Measurements from ENCODE around the gene ZBTB21. TPM values are rescaled to one million over a fixed set of nuclear protein-coding genes. Genes with fewer than 3 reads are reported as not detected.

ZBTB21 gene
- total RNA-seq, 2 experiments from 2014 or later: 18.0 to 18.4 TPM

GRCh38 chr21:42037943-42038342 lies 27.8 kb upstream of the ZBTB21 start:
- H3K36me3 Mint-ChIP-seq (ENCODE audit: low read depth): no peaks in the 10 kb centered on the region
- DNase-seq: no peak
- H3K4me1 Mint-ChIP-seq: no peaks in the 10 kb centered on the region
- no peak overlapping the region for H3K27ac Mint-ChIP-seq
- POLR2A ChIA-PET: interaction anchor here (1.9 kb wide), 1 partner anchor 25 kb away, joined by 5 read pairs; no protein-coding TSS in a partner anchor
- no peak overlapping the region for H3K4me3 Mint-ChIP-seq
- H3K9me3 Mint-ChIP-seq: no peaks in the 10 kb centered on the region
- CTCF ChIA-PET: no interaction called here
- peaks cover 6% of the 10 kb centered on the region for H3K27me3 Mint-ChIP-seq

DNA sequence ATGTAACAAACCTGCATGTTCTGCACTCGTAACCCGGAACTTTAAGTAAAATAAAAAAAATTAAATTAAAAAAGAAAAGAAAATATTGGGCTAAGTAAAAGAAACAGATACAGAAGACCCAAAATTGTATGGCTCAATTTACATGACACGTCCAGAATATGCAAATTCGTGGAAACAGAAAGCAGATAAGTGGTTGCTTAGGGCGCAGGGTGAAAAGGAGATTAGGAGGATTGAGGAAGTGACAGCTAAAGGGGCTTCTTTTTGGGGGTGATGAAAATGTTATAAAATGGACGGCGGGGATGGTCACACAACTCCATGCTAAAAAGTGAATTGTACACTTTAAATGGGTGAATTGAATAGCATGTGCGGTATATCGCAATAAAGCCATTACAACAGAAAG lies 27.4 kb upstream of the ZBTB21 start:
- POLR2A ChIA-PET: no interaction called here
- H3K36me3 Mint-ChIP-seq (ENCODE audit: low read depth): no peaks in the 10 kb centered on the region
- no peak overlapping the region for H3K4me3 Mint-ChIP-seq
- DNase-seq: no peak
- no peak overlapping the region for H3K27ac Mint-ChIP-seq
- CTCF ChIA-PET: no interaction called here
- H3K27me3 Mint-ChIP-seq: peaks cover 6% of the 10 kb centered on the region
- no peaks in the 10 kb centered on the region for H3K4me1 Mint-ChIP-seq
- H3K9me3 Mint-ChIP-seq: no peaks in the 10 kb centered on the region

GRCh38 chr21:42036313-42036712 lies 26.2 kb upstream of the ZBTB21 start:
- peaks cover 6% of the 10 kb centered on the region for H3K27me3 Mint-ChIP-seq
- no peak for DNase-seq
- POLR2A ChIA-PET: no interaction called here
- no peaks in the 10 kb centered on the region for H3K4me1 Mint-ChIP-seq
- no peaks in the 10 kb centered on the region for H3K36me3 Mint-ChIP-seq (ENCODE audit: low read depth)
- CTCF ChIA-PET: no interaction called here
- no peak overlapping the region for H3K4me3 Mint-ChIP-seq
- H3K9me3 Mint-ChIP-seq: no peaks in the 10 kb centered on the region
- no peak overlapping the region for H3K27ac Mint-ChIP-seq

DNA sequence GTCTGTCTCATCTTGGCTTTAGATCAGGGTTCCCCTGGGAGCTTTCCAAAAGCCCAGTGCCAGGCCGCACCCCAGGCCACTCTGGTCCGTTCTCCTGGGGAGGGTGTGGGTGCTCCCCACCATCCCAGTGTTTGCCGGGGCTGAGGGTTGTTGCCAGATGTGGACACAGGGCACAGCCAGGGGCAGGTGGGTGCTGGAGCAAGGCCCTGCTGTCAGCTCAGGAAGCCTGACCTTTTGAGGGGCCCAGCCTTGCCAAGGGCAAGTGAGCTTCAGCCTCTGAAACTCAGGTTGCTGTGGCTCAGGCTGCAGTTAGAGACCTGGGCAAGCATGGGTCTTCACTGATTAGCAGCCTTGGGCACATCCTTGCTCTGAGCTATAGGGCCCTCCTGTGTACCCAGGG lies 22.8 kb upstream of the ZBTB21 start:
- no peaks in the 10 kb centered on the region for H3K36me3 Mint-ChIP-seq (ENCODE audit: low read depth)
- peaks cover 6% of the 10 kb centered on the region for H3K27me3 Mint-ChIP-seq
- DNase-seq: no peak
- H3K9me3 Mint-ChIP-seq: no peaks in the 10 kb centered on the region
- no peaks in the 10 kb centered on the region for H3K4me1 Mint-ChIP-seq
- CTCF ChIA-PET: no interaction called here
- H3K27ac Mint-ChIP-seq: no peak overlapping the region
- POLR2A ChIA-PET: no interaction called here
- H3K4me3 Mint-ChIP-seq: no peak overlapping the region

- POLR2A ChIA-PET: no interaction called here
- H3K4me1 Mint-ChIP-seq: no peaks in the 10 kb centered on the region
- no peaks in the 10 kb centered on the region for H3K36me3 Mint-ChIP-seq (ENCODE audit: low read depth)
- H3K27ac Mint-ChIP-seq: no peak overlapping the region
- CTCF ChIA-PET: no interaction called here
- no peak for DNase-seq
- no peak overlapping the region for H3K4me3 Mint-ChIP-seq
- peaks cover 6% of the 10 kb centered on the region for H3K27me3 Mint-ChIP-seq
- H3K9me3 Mint-ChIP-seq: no peaks in the 10 kb centered on the region
These were observed 22.1 kb upstream of the ZBTB21 start for GRCh38 chr21:42032266-42032665.

DNA sequence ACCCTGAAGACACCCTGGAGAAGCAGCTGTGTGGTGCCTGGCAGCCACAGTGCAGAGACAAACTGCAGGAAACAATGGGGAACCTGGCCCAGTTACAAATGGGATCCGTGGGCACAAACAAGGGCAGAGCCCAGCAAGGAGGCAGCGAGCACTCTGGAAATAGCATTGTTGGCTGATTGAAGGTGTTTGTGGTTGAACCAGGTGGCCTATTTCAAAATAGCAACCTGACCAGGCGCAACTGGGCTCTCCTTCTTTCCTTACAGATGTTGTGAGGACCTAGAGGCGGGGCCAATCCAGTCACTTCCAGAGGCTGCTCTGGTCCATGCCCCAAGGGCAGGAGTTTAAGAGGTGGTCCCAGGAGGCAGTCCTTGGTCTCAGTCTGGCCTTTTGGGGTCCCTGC lies 21.7 kb upstream of the ZBTB21 start:
- H3K27me3 Mint-ChIP-seq: peaks cover 7% of the 10 kb centered on the region
- no peak overlapping the region for H3K27ac Mint-ChIP-seq
- H3K9me3 Mint-ChIP-seq: peaks cover under 1% of the 10 kb centered on the region
- POLR2A ChIA-PET: no interaction called here
- DNase-seq: no peak
- H3K4me3 Mint-ChIP-seq: no peak overlapping the region
- no peaks in the 10 kb centered on the region for H3K4me1 Mint-ChIP-seq
- H3K36me3 Mint-ChIP-seq (ENCODE audit: low read depth): no peaks in the 10 kb centered on the region
- CTCF ChIA-PET: no interaction called here

GRCh38 chr21:42031241-42031640 lies 21.1 kb upstream of the ZBTB21 start:
- Mint-ChIP-seq H3K4me1 (no peaks in the 10 kb centered on the region), H3K4me3 (no peak overlapping the region), H3K27me3 (peaks cover 6% of the 10 kb centered on the region), H3K9me3 (peaks cover 3% of the 10 kb centered on the region), H3K36me3 (ENCODE audit: low read depth) (no peaks in the 10 kb centered on the region), H3K27ac (no peak overlapping the region)
- no peak for DNase-seq
- POLR2A ChIA-PET: no interaction called here
- CTCF ChIA-PET: no interaction called here

DNA sequence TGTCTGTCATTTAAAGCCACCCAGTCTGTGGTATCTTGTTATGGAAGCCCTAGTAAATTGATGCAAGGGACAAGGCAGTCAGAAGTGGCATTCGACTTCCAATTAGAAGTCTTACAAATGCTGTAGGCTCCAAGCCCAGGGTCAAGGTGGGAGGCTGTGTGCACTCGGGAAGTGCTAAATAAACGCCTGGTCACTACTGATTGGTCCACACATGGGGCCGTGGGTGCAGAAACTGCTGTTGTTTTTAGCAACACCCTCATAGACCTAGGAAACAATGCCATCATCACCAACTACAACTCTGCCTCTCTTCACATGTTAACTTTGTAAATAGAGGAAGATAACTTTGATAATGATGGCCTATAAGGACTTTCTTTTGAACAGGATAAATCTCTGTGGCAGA lies 20.2 kb upstream of the ZBTB21 start:
- no peak for DNase-seq
- ChIA-PET CTCF (interaction anchor here (0.9 kb wide), 1 partner anchor 87 kb away, joined by 3 read pairs; no protein-coding TSS in a partner anchor), POLR2A (no interaction called here)
- H3K27me3 Mint-ChIP-seq: peaks cover 6% of the 10 kb centered on the region
- H3K36me3 Mint-ChIP-seq (ENCODE audit: low read depth): no peaks in the 10 kb centered on the region
- no peaks in the 10 kb centered on the region for H3K4me1 Mint-ChIP-seq
- H3K27ac Mint-ChIP-seq: no peak overlapping the region
- peaks cover 3% of the 10 kb centered on the region for H3K9me3 Mint-ChIP-seq
- no peak overlapping the region for H3K4me3 Mint-ChIP-seq

- peaks cover 2% of the 10 kb centered on the region for H3K27me3 Mint-ChIP-seq
- ChIA-PET CTCF (interaction anchor here (0.9 to 1.2 kb wide), 2 partner anchors 79 to 89 kb away, joined by 3 to 4 read pairs; no protein-coding TSS in a partner anchor), POLR2A (no interaction called here)
These were observed 18.7 kb upstream of the ZBTB21 start for GRCh38 chr21:42028766-42029425.

GRCh38 chr21:42027822-42028765 lies 17.9 kb upstream of the ZBTB21 start:
- no peak for DNase-seq
- Mint-ChIP-seq H3K27ac (no peak overlapping the region), H3K4me1 (no peaks in the 10 kb centered on the region), H3K9me3 (peaks cover 3% of the 10 kb centered on the region), H3K4me3 (no peak overlapping the region), H3K27me3 (peaks cover 2% of the 10 kb centered on the region), H3K36me3 (ENCODE audit: low read depth) (no peaks in the 10 kb centered on the region)
- ChIA-PET CTCF (interaction anchor here (1.2 kb wide), 1 partner anchor 80 kb away, joined by 4 read pairs; no protein-coding TSS in a partner anchor), POLR2A (no interaction called here)

More at GRCh38 chr21:42028766-42029425, 18.7 kb upstream of the ZBTB21 start:
- H3K27ac Mint-ChIP-seq: no peak overlapping the region
- H3K9me3 Mint-ChIP-seq: peaks cover 3% of the 10 kb centered on the region
- H3K4me1 Mint-ChIP-seq: no peaks in the 10 kb centered on the region
- no peak for DNase-seq
- no peaks in the 10 kb centered on the region for H3K36me3 Mint-ChIP-seq (ENCODE audit: low read depth)
- H3K4me3 Mint-ChIP-seq: no peak overlapping the region

- Mint-ChIP-seq H3K9me3 (peaks cover 3% of the 10 kb centered on the region), H3K4me1 (no peaks in the 10 kb centered on the region), H3K4me3 (no peak overlapping the region), H3K27me3 (peaks cover 2% of the 10 kb centered on the region), H3K27ac (no peak overlapping the region), H3K36me3 (ENCODE audit: low read depth) (no peaks in the 10 kb centered on the region)
- ChIA-PET CTCF (no interaction called here), POLR2A (no interaction called here)
- no peak for DNase-seq
These were observed 17.1 kb upstream of the ZBTB21 start for GRCh38 chr21:42027085-42027821.

DNA sequence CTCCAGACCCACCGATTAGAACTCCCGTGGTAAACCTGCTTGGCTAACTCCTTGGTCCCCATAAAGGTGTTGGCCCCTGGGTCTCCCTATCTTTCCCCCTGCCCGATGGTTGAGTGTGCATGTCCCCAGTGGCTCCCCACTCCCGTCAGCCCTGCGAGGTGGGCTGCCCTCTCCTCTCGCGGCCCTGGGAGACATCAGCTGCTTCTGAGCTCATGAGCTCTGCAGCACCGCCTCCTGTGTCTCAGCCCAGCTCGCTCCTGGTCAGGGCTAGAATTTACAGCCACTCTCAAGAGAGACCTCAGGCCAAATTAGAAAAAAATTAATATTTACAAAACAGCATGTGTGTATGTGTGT lies 15.9 kb upstream of the ZBTB21 start:
- CTCF ChIA-PET: no interaction called here
- Mint-ChIP-seq H3K9me3 (peaks cover 3% of the 10 kb centered on the region), H3K36me3 (ENCODE audit: low read depth) (no peaks in the 10 kb centered on the region)

GRCh38 chr21:42025376-42026081 lies 15.4 kb upstream of the ZBTB21 start:
- Mint-ChIP-seq H3K4me3 (no peak overlapping the region), H3K4me1 (no peaks in the 10 kb centered on the region), H3K36me3 (ENCODE audit: low read depth) (no peaks in the 10 kb centered on the region), H3K27ac (no peak overlapping the region), H3K27me3 (peaks cover 2% of the 10 kb centered on the region), H3K9me3 (peaks cover 3% of the 10 kb centered on the region)
- no peak for DNase-seq
- ChIA-PET POLR2A (no interaction called here), CTCF (no interaction called here)

More for the DNA sequence above, 15.9 kb upstream of the ZBTB21 start:
- Mint-ChIP-seq H3K4me1 (no peaks in the 10 kb centered on the region), H3K27ac (no peak overlapping the region), H3K27me3 (peaks cover 2% of the 10 kb centered on the region), H3K4me3 (no peak overlapping the region)
- DNase-seq: no peak
- POLR2A ChIA-PET: no interaction called here
